NT2/D1 (cell line): ENCODE data around the gene JARID2.

Experiments used
- SUZ12 ChIP-seq: IDR thresholded peaks from 2 replicates; pipeline ENCODE4 v1.6.1; 2011; ENCODE audit not compliant: insufficient read length, insufficient read depth; ENCODE audit errors: extremely low read depth
- YY1 ChIP-seq: IDR thresholded peaks from 2 replicates; pipeline ENCODE4 v1.6.1; 2011; ENCODE audit not compliant: insufficient read length, insufficient read depth
- ZNF274 ChIP-seq: IDR thresholded peaks from 2 replicates; pipeline ENCODE4 v1.6.1; 2011; ENCODE audit warnings: mild to moderate bottlenecking, low read depth, low read length

GRCh38 chr6:15409301-15410125 is 163.6 kb downstream of the JARID2 start:
- TF ChIP-seq ZNF274: no peak
- no peak for TF ChIP-seq YY1
- no peak for TF ChIP-seq SUZ12
